CD4-positive, alpha-beta T cell (primary cell): ENCODE results near the gene HDHD2. TPM values are rescaled to one million over a fixed set of nuclear protein-coding genes. Genes with fewer than 3 reads are reported as not detected.
"Not testable (repeated sequence)": the region's sequence is repeated elsewhere in the genome, so short reads cannot be mapped to it uniquely, and the experiment has no call there.

Experiments used
- ATAC-seq: fragments of 200-7000 bp; cut with Tn5 transposase; one replicate; pipeline ENCODE4 v1.10.0; 2022; ENCODE audit warnings: mild to moderate bottlenecking; ENCODE audit not compliant: poor library complexity
- CTCF ChIA-PET: fragments of 350-600 bp; sonication (Branson Sonifier 250); formaldehyde crosslinking; loops from one replicate; lab custom pipeline; 2021; ENCODE audit warnings: antibody characterized with exemption, inconsistent platforms; lab: Charles Lee
- POLR2A ChIA-PET: fragments of 350-600 bp; sonication (Branson Sonifier 250); formaldehyde crosslinking; loops from one replicate; lab custom pipeline; 2021; ENCODE audit warnings: antibody characterized with exemption, inconsistent platforms; lab: Charles Lee
- DNase-seq, 14 experiments: peaks; one replicate each; pipeline ENCODE4 v3.0.0-alpha.2; 2013 to 2020; ENCODE audit warnings: mixed read lengths in 2 of 14
- H3K27ac ChIP-seq, 2 donors: one replicate each; pipeline versions ENCODE4 v1.5.1 to v1.7.0; 2013; ENCODE audit warnings: low read length in 2 of 2, low read depth in 1 of 2, mild to moderate bottlenecking in 1 of 2
- H3K27me3 ChIP-seq, 2 experiments: 1 replicate in 1 of 2; 2 replicates in 1 of 2; pipeline versions ENCODE4 v1.6.1 to v1.7.0; 2013; ENCODE audit warnings: low read length in 2 of 2, control low read depth in 1 of 2, mild to moderate bottlenecking in 1 of 2, moderate library complexity in 1 of 2; ENCODE audit not compliant: insufficient read depth in 2 of 2, control insufficient read depth in 1 of 2
- H3K36me3 ChIP-seq: one replicate; pipeline ENCODE4 v1.6.1; 2013; ENCODE audit warnings: low read length, control low read depth; ENCODE audit not compliant: insufficient read depth
- H3K4me1 ChIP-seq: one replicate; pipeline ENCODE4 v1.6.1; 2013; ENCODE audit warnings: low read length, control low read depth; ENCODE audit not compliant: insufficient read depth
- H3K4me3 ChIP-seq: one replicate; pipeline ENCODE4 v1.5.1; 2013; ENCODE audit warnings: mild to moderate bottlenecking, low read length, moderate library complexity
- H3K9me3 ChIP-seq, 2 experiments: 1 replicate in 1 of 2; 2 replicates in 1 of 2; pipeline versions ENCODE4 v1.6.1 to v1.7.0; 2013; ENCODE audit warnings: low read length in 2 of 2, mild to moderate bottlenecking in 2 of 2, control low read depth in 1 of 2, moderate library complexity in 1 of 2; ENCODE audit not compliant: control insufficient read depth in 1 of 2, insufficient read depth in 1 of 2
- H3K27ac Mint-ChIP-seq: one replicate; pipeline ENCODE4 v1.8.0; 2020; ENCODE audit warnings: mixed read lengths
- H3K27me3 Mint-ChIP-seq: one replicate; pipeline ENCODE4 v1.8.0; 2021; ENCODE audit warnings: mixed read lengths
- H3K36me3 Mint-ChIP-seq: one replicate; pipeline ENCODE4 v1.8.0; 2021; ENCODE audit warnings: low read depth, mixed read lengths
- H3K4me1 Mint-ChIP-seq: one replicate; pipeline ENCODE4 v1.8.0; 2021; ENCODE audit warnings: low read depth, mixed read lengths
- H3K4me3 Mint-ChIP-seq: one replicate; pipeline ENCODE4 v1.8.0; 2020; ENCODE audit warnings: mild to moderate bottlenecking, mixed read lengths
- H3K9me3 Mint-ChIP-seq: one replicate; pipeline ENCODE4 v1.8.0; 2020; ENCODE audit warnings: mixed read lengths
- CTCF ChIP-seq: fragments of 200-600 bp; IDR thresholded peaks from one replicate; pipeline ENCODE4 v1.8.0; 2022; ENCODE audit warnings: antibody characterized with exemption, mild to moderate bottlenecking
- intact Hi-C, 2 experiments: fragments of 100-400 bp; cut with DNase I in 1 of 2; cut with micrococcal nuclease in 1 of 2; formaldehyde crosslinking; loops; one replicate each; pipeline versions ENCODE4 v1.15.1 to v1.9.0; 2023 to 2025; cut with DNase I, micrococcal nuclease
- polyA plus RNA-seq, 2 donors: library from polyadenylated mRNA; unstranded; fragments of 120-200 nt; gene quantifications; one replicate each; pipeline ENCODE4 v1.2.1, GENCODE V29; 2013
- total RNA-seq, 174 experiments: library from RNA in 2 of 174; stranded (reverse) in 2 of 174; gene quantifications; one replicate each; pipeline ENCODE4 v1.2.3 and lab custom pipeline; 2021 to 2026

Gene HDHD2
- total RNA-seq (1 to 10 TPM; 7.3 to 8.9 TPM), total RNA-seq (lab: John Stamatoyannopoulos, UW) (3.8 to 21.8 (median 9.2) reads per million in 172 experiments)
- polyA plus RNA-seq (2013, experiment 1 of 2), result 30.8 TPM
- polyA plus RNA-seq (2013, experiment 2 of 2), result 29.9 TPM

- ATAC-seq (peak; percentile 75), DNase-seq (peak; percentile 43 to 84 (median 72))
- no peak for TF ChIP-seq CTCF
- H3K4me1 ChIP-seq, result peaks cover 25% of the 10 kb centered on the region
- peak within 1 kb of the TSS; percentile 95 for H3K27ac Mint-ChIP-seq
- H3K36me3 ChIP-seq, result peaks cover 9% of the 10 kb centered on the region
- H3K9me3 Mint-ChIP-seq, result no peaks in the 10 kb centered on the region
- H3K4me3 Mint-ChIP-seq, result peak within 1 kb of the TSS; percentile 98
- no peaks in the 10 kb centered on the region for H3K27me3 ChIP-seq
- peak within 1 kb of the TSS; percentile 74 to 76 for H3K27ac ChIP-seq
- intact Hi-C loops, result loop anchor here in 1 of 2 experiments (2.0 to 10.0 kb wide), 3 partner anchors 27 to 785 kb away; partner anchors contain the start of genes IER3IP1, KATNAL2, PIAS2 and SMAD2
- POLR2A ChIA-PET, result interaction anchor here (0.6 to 2.2 kb wide), 8 partner anchors 9 to 781 kb away, joined by 3 to 19 read pairs (median 3); partner anchors contain the start of genes KATNAL2 and PIAS2
- H3K9me3 ChIP-seq, result no peaks in the 10 kb centered on the region
- peaks cover 63% of the 10 kb centered on the region for H3K4me1 Mint-ChIP-seq
- CTCF ChIA-PET, result no interaction called here
- H3K27me3 Mint-ChIP-seq, result no peaks in the 10 kb centered on the region
- H3K4me3 ChIP-seq, result peak within 1 kb of the TSS; percentile 80
- peaks cover 21% of the 10 kb centered on the region for H3K36me3 Mint-ChIP-seq
Observed at GRCh38 chr18:47150029-47150823, at the start of gene HDHD2. TSS of gene HDHD2 (minus strand) at chr18:47150500. CDS start at chr18:47136439, 14,061 bp downstream.

GRCh38 chr18:47195961-47196360 lies 45.7 kb upstream of the HDHD2 start:
- CTCF ChIA-PET, ATAC-seq, intact Hi-C loops, DNase-seq, H3K27ac ChIP-seq, H3K9me3 ChIP-seq, H3K4me1 Mint-ChIP-seq, H3K36me3 ChIP-seq, H3K4me1 ChIP-seq, POLR2A ChIA-PET, H3K9me3 Mint-ChIP-seq, H3K27me3 ChIP-seq, H3K27ac Mint-ChIP-seq, H3K36me3 Mint-ChIP-seq, H3K4me3 ChIP-seq, H3K4me3 Mint-ChIP-seq: not testable (repeated sequence)
- peaks cover 48% of the 10 kb centered on the region for H3K27me3 Mint-ChIP-seq

GRCh38 chr18:47191961-47192360 lies 41.7 kb upstream of the HDHD2 start:
- ChIA-PET CTCF (interaction anchor here (1.2 kb wide), 1 partner anchor 557 kb away, joined by 3 read pairs; no protein-coding TSS in a partner anchor), POLR2A (no interaction called here)
- Mint-ChIP-seq H3K27me3 (peaks cover 52% of the 10 kb centered on the region), H3K36me3 (no peaks in the 10 kb centered on the region), H3K9me3 (no peaks in the 10 kb centered on the region), H3K4me3 (no peak overlapping the region), H3K4me1 (no peaks in the 10 kb centered on the region), H3K27ac (no peak overlapping the region)
- ATAC-seq (no peak), DNase-seq (no peak)
- Histone ChIP-seq H3K9me3 (no peaks in the 10 kb centered on the region), H3K4me1 (no peaks in the 10 kb centered on the region), H3K36me3 (no peaks in the 10 kb centered on the region), H3K27me3 (peaks cover 2 to 9% of the 10 kb centered on the region in 2 experiments), H3K4me3 (no peak overlapping the region), H3K27ac (no peak overlapping the region)
- intact Hi-C loops, result no loop called here
- no peak for TF ChIP-seq CTCF
